AG09319 (cell line): ENCODE results near the gene DYSF.

Experiments
- DNase-seq: peaks from one replicate; pipeline ENCODE4 v3.0.0-alpha.2; 2010; ENCODE audit warnings: low read depth; ENCODE audit errors: extremely low read depth
- CTCF ChIP-seq: IDR thresholded peaks from 2 replicates; pipeline ENCODE4 v1.5.1; 2011; ENCODE audit warnings: low read depth, mild to moderate bottlenecking, inconsistent platforms, low read length, moderate library complexity

Gene DYSF

GRCh38 chr2:71684226-71685072 lies 231.1 kb downstream of the DYSF start:
- no peak for TF ChIP-seq CTCF
- no peak for DNase-seq

GRCh38 chr2:71685073-71685848 lies 231.9 kb downstream of the DYSF start:
- no peak for DNase-seq
- TF ChIP-seq CTCF: no peak

- DNase-seq: no peak
- TF ChIP-seq CTCF: no peak
These were observed 232.7 kb downstream of the DYSF start for GRCh38 chr2:71685941-71686611.

GRCh38 chr2:71686781-71687180 lies 233.4 kb downstream of the DYSF start:
- no peak for TF ChIP-seq CTCF
- no peak for DNase-seq

- no peak for DNase-seq
- no peak for TF ChIP-seq CTCF
These were observed 234.1 kb downstream of the DYSF start for GRCh38 chr2:71687412-71687811.

GRCh38 chr2:71688530-71688929 lies 235.2 kb downstream of the DYSF start:
- DNase-seq: no peak
- no peak for TF ChIP-seq CTCF
